K562 (cell line): ENCODE measurements around the gene MIEF1. TPM values are rescaled to one million over a fixed set of nuclear protein-coding genes. Genes with fewer than 3 reads are reported as not detected.

Source experiments
- ATAC-seq: fragments of 200-7000 bp; cut with Tn5 transposase; 3 replicates; pipeline ENCODE4 v1.9.1; 2020; ENCODE audit warnings: moderate library complexity
- BruUV-seq: library from RNA; stranded (reverse); fragments of 400-500 nt; replicated peaks from 2 replicates; lab custom pipeline; 2021; lab: Mats Ljungman, UMichigan
- CTCF ChIA-PET: fragments of 300-600 bp; formaldehyde crosslinking; extraction: SDS; loops from one replicate; lab custom pipeline; 2021; ENCODE audit warnings: low intra/inter-chr PET ratio; lab: Yijun Ruan, JAX
- POLR2A ChIA-PET: fragments of 300-600, 350-650 bp; sonication (Branson Sonifier 250); formaldehyde crosslinking; extraction: SDS; loops from one replicate; lab custom pipeline; 2021; ENCODE audit warnings: antibody characterized with exemption, inconsistent platforms; lab: Yijun Ruan, JAX
- DNase-seq, 4 experiments: peaks; one replicate each; pipeline versions ENCODE4 v3.0.0 to v3.0.0-alpha.2; 2011 to 2018; ENCODE audit warnings: low spot score in 3 of 4, mixed read lengths in 3 of 4; ENCODE audit errors: extremely low read depth in 1 of 4
- FAIRE-seq: peaks from 2 replicates; lab custom pipeline; 2011; peaks lifted over from hg19 to GRCh38; lab: Jason Lieb, UNC
- H2AFZ ChIP-seq: 2 replicates; pipeline ENCODE4 v1.6.0; 2011; ENCODE audit warnings: low read depth, low read length, control low read depth, inconsistent platforms
- H3K27ac ChIP-seq: fragments of 200-600 bp; 3 replicates; pipeline ENCODE4 v1.8.0; 2011; ENCODE audit warnings: low read depth, mild to moderate bottlenecking, control low read depth, inconsistent platforms, low read length, moderate library complexity, mixed read lengths; ENCODE audit errors: extremely low read depth
- H3K27me3 ChIP-seq, 2 experiments: fragments of 300-600 bp in 1 of 2; 2 replicates in 1 of 2; 3 replicates in 1 of 2; pipeline versions ENCODE4 v1.6.0 to v1.8.0; 2011; ENCODE audit warnings: inconsistent platforms in 2 of 2, low read length in 2 of 2, mild to moderate bottlenecking in 1 of 2, mixed read lengths in 1 of 2, moderate library complexity in 1 of 2; ENCODE audit not compliant: control insufficient read depth in 2 of 2, insufficient read depth in 2 of 2
- H3K36me3 ChIP-seq: fragments of 300-600 bp; 3 replicates; pipeline ENCODE4 v1.8.0; 2011; ENCODE audit warnings: mild to moderate bottlenecking, low read length, inconsistent platforms; ENCODE audit not compliant: control insufficient read depth, insufficient read depth
- H3K4me1 ChIP-seq, 2 experiments: fragments of 200-600 bp in 1 of 2; replicated peaks in 1 of 2; 2 replicates in 1 of 2; 3 replicates in 1 of 2; pipeline versions ENCODE4 v1.5.1 to v1.8.0; 2011; ENCODE audit warnings: inconsistent platforms in 2 of 2, low read length in 2 of 2, mild to moderate bottlenecking in 1 of 2, mixed read lengths in 1 of 2, moderate library complexity in 1 of 2; ENCODE audit not compliant: control insufficient read depth in 2 of 2, insufficient read depth in 2 of 2
- H3K4me2 ChIP-seq: 2 replicates; pipeline ENCODE4 v1.6.1; 2011; ENCODE audit warnings: low read length, control low read depth, inconsistent platforms, mixed read lengths; ENCODE audit not compliant: insufficient read depth
- H3K4me3 ChIP-seq: fragments of 200-600 bp; sonication (generic), shearing (Covaris generic); 2 replicates; pipeline ENCODE4 v1.5.1; 2016; ENCODE audit warnings: control low read depth, inconsistent platforms
- H3K79me2 ChIP-seq: fragments of 200-600 bp; 3 replicates; pipeline ENCODE4 v1.8.0; 2011; ENCODE audit warnings: low read length, inconsistent platforms; ENCODE audit not compliant: control insufficient read depth, insufficient read depth
- H3K9ac ChIP-seq, 2 experiments: 2 replicates each; pipeline versions ENCODE4 v1.6.0 to v1.6.1; 2011; ENCODE audit warnings: low read depth in 2 of 2, low read length in 2 of 2, control low read depth in 1 of 2, inconsistent platforms in 1 of 2, mild to moderate bottlenecking in 1 of 2, mixed read lengths in 1 of 2; ENCODE audit not compliant: insufficient read depth in 1 of 2
- H3K9me1 ChIP-seq: one replicate; pipeline ENCODE4 v1.6.0; 2011; ENCODE audit warnings: inconsistent platforms, mild to moderate bottlenecking, low read length, moderate library complexity; ENCODE audit not compliant: control insufficient read depth, insufficient read depth
- H3K9me3 ChIP-seq: replicated peaks from 2 replicates; pipeline ENCODE4 v1.5.1; 2011; ENCODE audit warnings: low read depth, low read length, inconsistent platforms; ENCODE audit not compliant: control insufficient read depth, insufficient read depth
- H4K20me1 ChIP-seq: replicated peaks from 2 replicates; pipeline ENCODE4 v1.6.1; 2011; ENCODE audit warnings: low read length, inconsistent platforms, mixed read lengths; ENCODE audit not compliant: control insufficient read depth, insufficient read depth
- ARNT ChIP-seq, 2 experiments: fragments of 450-650 bp; IDR thresholded peaks; 2 replicates each; pipeline ENCODE4 v1.6.1; 2016; ENCODE audit warnings: mild to moderate bottlenecking in 1 of 2
- BACH1 ChIP-seq: fragments of 200-800 bp; sonication (Bioruptor generic); IDR thresholded peaks from 2 replicates; pipeline ENCODE4 v1.6.1; 2016; ENCODE audit warnings: missing genetic modification characterization, missing compliant biosample characterization
- FIP1L1 ChIP-seq: fragments of 200-400 bp; formaldehyde crosslinking; IDR thresholded peaks from 2 replicates; pipeline ENCODE4 v1.6.1; 2018; ENCODE audit warnings: mild to moderate bottlenecking, low read depth, low read length; ENCODE audit not compliant: poor library complexity, severe bottlenecking
- GATAD2B ChIP-seq: fragments of 450-650 bp; IDR thresholded peaks from 2 replicates; pipeline ENCODE4 v1.6.1; 2017; ENCODE audit warnings: mild to moderate bottlenecking, borderline replicate concordance
- GTF2E2 ChIP-seq: fragments of 200-800 bp; sonication (Bioruptor generic); IDR thresholded peaks from 2 replicates; pipeline ENCODE4 v1.6.1; 2016; ENCODE audit warnings: missing genetic modification characterization, missing compliant biosample characterization
- HEY1 ChIP-seq: fragments of 250-450 bp; sonication (Bioruptor Pico); IDR thresholded peaks from 2 replicates; pipeline ENCODE4 v1.5.0; 2020; ENCODE audit warnings: mild to moderate bottlenecking, moderate library complexity, borderline replicate concordance
- MBD2 ChIP-seq: sonication (generic); IDR thresholded peaks from 2 replicates; pipeline ENCODE4 v1.6.1; 2016; ENCODE audit warnings: low read depth, borderline replicate concordance
- MNT ChIP-seq, 2 experiments: fragments of 450-650 bp; conservative IDR thresholded peaks; 2 replicates each; pipeline ENCODE4 v1.6.1; 2017; ENCODE audit warnings: mild to moderate bottlenecking in 2 of 2, moderate library complexity in 2 of 2
- MTA2 ChIP-seq: fragments of 450-650 bp; IDR thresholded peaks from 2 replicates; pipeline ENCODE4 v1.6.1; 2016; ENCODE audit warnings: low read depth
- RBM15 ChIP-seq: fragments of 200-400 bp; formaldehyde crosslinking; IDR thresholded peaks from 2 replicates; pipeline ENCODE4 v1.6.1; 2018; ENCODE audit warnings: mild to moderate bottlenecking, low read length, moderate library complexity; ENCODE audit not compliant: insufficient read depth
- SMARCC2 ChIP-seq: fragments of 450-650 bp; IDR thresholded peaks from 2 replicates; pipeline ENCODE4 v1.6.1; 2017; ENCODE audit warnings: antibody characterized with exemption, moderate library complexity, mild to moderate bottlenecking, low read depth
- SRSF3 ChIP-seq: fragments of 200-400 bp; formaldehyde crosslinking; IDR thresholded peaks from 2 replicates; pipeline ENCODE4 v1.6.1; 2016; ENCODE audit warnings: mild to moderate bottlenecking, low read length, moderate library complexity; ENCODE audit not compliant: insufficient read depth
- ZBTB9 ChIP-seq: fragments of 450-650 bp; formaldehyde crosslinking; IDR thresholded peaks from 2 replicates; pipeline ENCODE4 v1.4.0; 2020; ENCODE audit warnings: mild to moderate bottlenecking, moderate library complexity
- ZNF12 ChIP-seq: sonication (generic); formaldehyde crosslinking; IDR thresholded peaks from 2 replicates; pipeline ENCODE4 v1.4.0; 2020; ENCODE audit warnings: mild to moderate bottlenecking, missing genetic modification reagents
- ZNF165 ChIP-seq: fragments of 250-450 bp; sonication (Bioruptor Pico); IDR thresholded peaks from 2 replicates; pipeline ENCODE4 v1.4.0; 2020; ENCODE audit warnings: borderline replicate concordance
- ZNF584 ChIP-seq: fragments of 200-800 bp; sonication (Bioruptor generic); IDR thresholded peaks from 2 replicates; pipeline ENCODE4 v1.6.1; 2016; ENCODE audit warnings: low read depth, mild to moderate bottlenecking, missing genetic modification characterization, missing compliant biosample characterization
- WGBS: fragments of 100-300 bp; shearing (Covaris generic); methylation state at CpG from one replicate; pipeline ENCODE4 v1.1.6; 2016; ENCODE audit warnings: low coverage, mixed read lengths; ENCODE audit not compliant: insufficient coverage; ENCODE audit errors: missing lambda C conversion rate; 5-methylcytosine and 5-hydroxymethylcytosine counted together
- in situ Hi-C: fragments of 300-500 bp; cut with MboI; formaldehyde crosslinking; loops from 4 replicates; pipeline ENCODE4 v1.15.0; 2018; ENCODE audit warnings: inconsistent platforms, mixed read lengths
- intact Hi-C: fragments of 100-400 bp; cut with micrococcal nuclease; formaldehyde crosslinking; loops from 2 replicates; pipeline ENCODE4 v1.14.2; 2022
- polyA plus RNA-seq, 8 experiments: library from polyadenylated mRNA; depleted of rRNA in 4 of 8; stranded (reverse) in 5 of 8; unstranded in 3 of 8; fragments of >200 nt; fragmentation: Nextera tagmentation in 2 of 8; fragmentation: Illumina TruSeq in 1 of 8; extraction: Ambion mirVana in 2 of 8; extraction: Trizol in 1 of 8; gene quantifications; 2 replicates each; pipeline versions ENCODE4 v1.2.1 to v1.2.3, GENCODE V29; 2011 to 2014; ENCODE audit warnings: inconsistent platforms in 1 of 8, missing spikeins in 1 of 8
- total RNA-seq, 7 experiments: library from RNA; depleted of rRNA in 6 of 7; stranded (reverse); fragments of >200 nt in 6 of 7; fragmentation: Illumina TruSeq in 2 of 7; extraction: Trizol in 2 of 7; gene quantifications; 2 replicates each; pipeline versions ENCODE4 v1.2.1 to v1.2.3, GENCODE V29; 2011 to 2021; ENCODE audit warnings: low replicate concordance in 1 of 7

The MIEF1 gene
- total and polyA plus RNA-seq, 9 of the 15 experiments (the other 6 are each of a cell fraction or from before 2014, with no cell fraction given), result 10.9 to 51.8 (median 25.5) TPM

GRCh38 chr22:39519681-39520225, 17.7 kb downstream of the MIEF1 start (continued):
- no peak; a peak in 1 of 4 replicates for TF ChIP-seq MNT (conservative IDR thresholded peaks at IDR 0.05)
- no peak for TF ChIP-seq SMARCC2

GRCh38 chr22:39520226-39521105, 18.4 kb downstream of the MIEF1 start, which contains the start of gene ATF4:
Gene ATF4, plus strand, starts transcription at chr22:39520562. Its CDS starts 884 bp downstream, at chr22:39521446.
- DNase-seq (peak; percentile 71 to 89 (median 76)), FAIRE-seq (no peak), ATAC-seq (peak; percentile 39)
- Histone ChIP-seq H3K79me2 (peaks cover 69% of the 10 kb centered on the region), H3K4me3 (peak within 1 kb of the TSS; percentile 99), H3K27me3 (no peaks in the 10 kb centered on the region), H3K27ac (peak within 1 kb of the TSS; percentile 100), H2AFZ (peak within 1 kb of the TSS; percentile 100), H3K9me3 (no peaks in the 10 kb centered on the region), H3K36me3 (peaks cover 67% of the 10 kb centered on the region), H4K20me1 (peaks cover 28% of the 10 kb centered on the region), H3K4me2 (peak within 1 kb of the TSS; percentile 97), H3K4me1 (peaks cover 23 to 32% of the 10 kb centered on the region in 2 experiments; a peak in 4 of 5 replicates), H3K9ac (peak within 1 kb of the TSS; percentile 99 to 100), H3K9me1 (no peaks in the 10 kb centered on the region)
- POLR2A ChIA-PET, result interaction anchor here (0.6 to 6.1 kb wide), 34 partner anchors 9 to 1154 kb away, joined by 3 to 106 read pairs (median 4); partner anchors contain the start of genes MIEF1 and RPL3
- in situ Hi-C loops (no loop called here), intact Hi-C loops (loop anchor here (2.0 to 10.0 kb wide), 2 partner anchors 202 to 346 kb away; partner anchors contain the start of gene RPL3)
- TSS peak; percentile 66 for BruUV-seq
- 0% methylated on average over 47 of the region's 86 CpGs for WGBS
- CTCF ChIA-PET, result interaction anchor here (1.0 kb wide), 1 partner anchor 1468 kb away, joined by 3 read pairs; no protein-coding TSS in a partner anchor
- TF ChIP-seq RBM15 (peak; percentile 47; the same call in 1 of the 2 replicates), ZNF584 (CRISPR knock-in tag) (no peak), BACH1 (tag) (no peak; the same call in 1 of the 2 replicates), ZNF165 (no peak; the same call in 1 of the 2 replicates), GATAD2B (no peak), FIP1L1 (peak; percentile 100), SRSF3 (peak; percentile 96), MBD2 (peak; percentile 57), HEY1 (CRISPR knock-in tag) (no peak), ARNT (IDR thresholded peaks at IDR 0.05) (peak; percentile 61 to 71; a peak in 3 of 4 replicates), ZBTB9 (CRISPR knock-in tag) (peak; percentile 97), GTF2E2 (tag) (peak; percentile 95), MTA2 (no peak), ZNF12 (CRISPR knock-in tag) (no peak)
